Natural killer cell (primary cell): ENCODE measurements around the gene ATAD5. TPM values are rescaled to one million over a fixed set of nuclear protein-coding genes. Genes with fewer than 3 reads are reported as not detected.

Experiments
- ATAC-seq, 3 donors: fragments of 150-1000 bp in 2 of 3; fragments of 200-7000 bp in 1 of 3; cut with Tn5 transposase; 1 replicate in 1 of 3; 2 replicates in 2 of 3; pipeline ENCODE4 v1.10.0; 2021; ENCODE audit warnings: mild to moderate bottlenecking in 2 of 3, moderate library complexity in 2 of 3
- DNase-seq, 2 donors: peaks; one replicate each; pipeline versions ENCODE4 v3.0.0 to v3.0.0-alpha.2; 2013 to 2021; ENCODE audit warnings: mixed read lengths in 1 of 2
- H3K27ac ChIP-seq: one replicate; pipeline ENCODE4 v1.5.1; 2013; ENCODE audit warnings: mild to moderate bottlenecking, low read length
- H3K27me3 ChIP-seq: one replicate; pipeline ENCODE4 v1.6.1; 2013; ENCODE audit warnings: low read length; ENCODE audit not compliant: control insufficient read depth, insufficient read depth
- H3K36me3 ChIP-seq: one replicate; pipeline ENCODE4 v1.6.1; 2013; ENCODE audit warnings: low read length; ENCODE audit not compliant: control insufficient read depth, insufficient read depth
- H3K4me1 ChIP-seq: one replicate; pipeline ENCODE4 v1.6.1; 2013; ENCODE audit warnings: low read length; ENCODE audit not compliant: control insufficient read depth, insufficient read depth
- H3K4me3 ChIP-seq: one replicate; pipeline ENCODE4 v1.5.1; 2013; ENCODE audit warnings: low read length
- H3K9me3 ChIP-seq: one replicate; pipeline ENCODE4 v1.6.1; 2013; ENCODE audit warnings: low read length; ENCODE audit not compliant: control insufficient read depth, insufficient read depth
- H3K27ac Mint-ChIP-seq, 2 donors: one replicate each; pipeline ENCODE4 v1.8.0; 2022; ENCODE audit warnings: mild to moderate bottlenecking in 2 of 2, mixed read lengths in 2 of 2, moderate library complexity in 1 of 2
- H3K27me3 Mint-ChIP-seq, 2 donors: one replicate each; pipeline ENCODE4 v1.8.0; 2022; ENCODE audit warnings: low read depth in 2 of 2, mixed read lengths in 2 of 2
- H3K36me3 Mint-ChIP-seq: one replicate; pipeline ENCODE4 v1.8.0; 2022; ENCODE audit warnings: mixed read lengths
- H3K4me1 Mint-ChIP-seq, 2 donors: one replicate each; pipeline ENCODE4 v1.8.0; 2022; ENCODE audit warnings: mixed read lengths in 2 of 2
- H3K4me3 Mint-ChIP-seq: one replicate; pipeline ENCODE4 v1.8.0; 2022; ENCODE audit warnings: mild to moderate bottlenecking, moderate library complexity, mixed read lengths
- H3K9me3 Mint-ChIP-seq, 2 donors: one replicate each; pipeline ENCODE4 v1.8.0; 2022; ENCODE audit warnings: mixed read lengths in 2 of 2
- CTCF ChIP-seq: fragments of 200-600 bp; IDR thresholded peaks from one replicate; pipeline ENCODE4 v1.8.0; 2022; ENCODE audit warnings: antibody characterized with exemption
- WGBS: methylation state at CpG from one replicate; pipeline ENCODE4 v1.1.7; 2013; ENCODE audit warnings: missing lambda C conversion rate; ENCODE audit not compliant: insufficient coverage; 5-methylcytosine and 5-hydroxymethylcytosine counted together
- intact Hi-C: fragments of 100-400 bp; cut with micrococcal nuclease; formaldehyde crosslinking; loops from one replicate; pipeline ENCODE4 v1.14.2; 2022
- total RNA-seq, 4 donors: library from RNA; stranded (reverse); fragments of 120-200 nt in 1 of 4; gene quantifications; one replicate each; pipeline versions ENCODE4 v1.2.3 to v1.2.4, GENCODE V29; 2013 to 2022

The ATAD5 gene
- total RNA-seq, 3 donors from 2014 or later (not counting 1 experiment from before 2014, with no cell fraction given) = 5.5 to 6.6 (median 5.6) TPM

DNA sequence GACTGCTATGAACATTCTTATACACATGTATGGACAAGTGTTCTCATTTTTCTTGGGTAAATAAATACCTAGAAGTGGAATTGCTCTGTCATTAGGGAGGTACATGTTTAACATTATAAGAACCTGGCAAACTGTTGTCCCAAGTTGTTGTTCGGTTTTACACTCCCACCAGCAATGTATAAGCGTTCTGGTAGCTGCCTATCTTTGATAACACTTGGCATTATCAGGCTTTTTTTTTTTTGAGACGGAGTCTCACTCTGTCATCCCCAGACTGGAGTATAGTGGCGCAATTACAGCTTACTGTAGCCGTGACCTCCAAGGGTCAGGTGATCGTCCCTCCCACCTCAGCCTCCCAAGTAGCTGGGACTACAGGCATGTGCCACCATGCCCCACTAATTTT, 16.3 kb downstream of the ATAD5 start:
- Mint-ChIP-seq H3K9me3 (no peaks in the 10 kb centered on the region), H3K27me3 (no peaks in the 10 kb centered on the region), H3K36me3 (no peaks in the 10 kb centered on the region), H3K4me1 (no peaks in the 10 kb centered on the region), H3K27ac (no peak overlapping the region), H3K4me3 (no peak overlapping the region)
- no peak for TF ChIP-seq CTCF
- no peaks in the 10 kb centered on the region for H3K4me1 ChIP-seq
- ATAC-seq = no peak
- no peaks in the 10 kb centered on the region for H3K27me3 ChIP-seq
- H3K4me3 ChIP-seq = no peak overlapping the region
- DNase-seq = no peak
- H3K9me3 ChIP-seq = no peaks in the 10 kb centered on the region
- H3K27ac ChIP-seq = no peak overlapping the region
- H3K36me3 ChIP-seq = no peaks in the 10 kb centered on the region
- intact Hi-C loops = no loop called here
- WGBS = 98% methylated on average over 6 of the region's 6 CpGs

- Histone ChIP-seq H3K27ac (no peak overlapping the region), H3K27me3 (no peaks in the 10 kb centered on the region), H3K4me3 (no peak overlapping the region), H3K9me3 (no peaks in the 10 kb centered on the region), H3K36me3 (no peaks in the 10 kb centered on the region), H3K4me1 (no peaks in the 10 kb centered on the region)
- no peak for DNase-seq
- H3K27ac Mint-ChIP-seq = no peak overlapping the region
- H3K4me3 Mint-ChIP-seq = no peak overlapping the region
- ATAC-seq = no peak
- no peaks in the 10 kb centered on the region for H3K9me3 Mint-ChIP-seq
- 100% methylated on average over 3 of the region's 3 CpGs for WGBS
- no peak for TF ChIP-seq CTCF
- H3K36me3 Mint-ChIP-seq = no peaks in the 10 kb centered on the region
- intact Hi-C loops = no loop called here
- H3K4me1 Mint-ChIP-seq = no peaks in the 10 kb centered on the region
- H3K27me3 Mint-ChIP-seq = no peaks in the 10 kb centered on the region
Measured at GRCh38 chr17:30854146-30854545, 22.4 kb downstream of the ATAD5 start.

DNA sequence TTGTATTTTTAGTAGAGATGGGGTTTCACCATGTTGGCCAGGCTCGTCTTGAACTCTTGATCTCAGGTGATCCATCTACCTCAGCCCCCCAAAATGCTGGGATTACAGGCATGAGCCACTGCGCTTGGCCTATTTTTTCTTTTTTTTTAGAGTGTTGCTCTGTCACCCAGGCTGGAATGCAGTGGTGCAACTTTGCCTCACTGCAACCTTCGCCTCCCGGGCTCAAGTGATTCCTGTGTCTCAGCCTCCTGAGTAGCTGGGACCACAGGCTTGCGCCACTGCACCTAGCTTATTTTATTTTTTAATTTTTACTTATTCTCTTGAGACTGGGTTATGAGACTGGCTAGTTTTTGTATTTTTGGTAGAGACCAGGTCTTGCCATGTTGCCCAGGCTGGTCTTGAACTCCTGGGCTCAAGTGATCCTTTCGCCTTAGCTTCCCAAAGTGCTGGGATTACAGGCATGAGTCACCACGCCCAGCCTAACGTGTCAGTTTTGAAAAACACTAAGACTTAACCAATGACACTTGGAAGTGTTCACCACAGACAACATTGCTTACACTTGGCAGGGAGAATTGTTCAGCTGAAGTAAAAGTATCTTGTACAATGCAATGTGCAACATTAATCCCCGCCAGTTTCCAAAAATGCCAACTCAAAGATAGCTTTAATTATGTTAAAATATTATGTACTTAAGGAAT, 26.9 kb downstream of the ATAD5 start:
- Histone ChIP-seq H3K36me3 (no peaks in the 10 kb centered on the region), H3K27me3 (no peaks in the 10 kb centered on the region), H3K9me3 (no peaks in the 10 kb centered on the region), H3K27ac (no peak overlapping the region), H3K4me1 (no peaks in the 10 kb centered on the region), H3K4me3 (no peak overlapping the region)
- DNase-seq (no peak), ATAC-seq (no peak)
- Mint-ChIP-seq H3K4me1 (no peaks in the 10 kb centered on the region), H3K27me3 (no peaks in the 10 kb centered on the region), H3K9me3 (no peaks in the 10 kb centered on the region), H3K4me3 (no peak overlapping the region), H3K27ac (no peak overlapping the region), H3K36me3 (no peaks in the 10 kb centered on the region)
- intact Hi-C loops = no loop called here
- WGBS = 95% methylated on average over 7 of the region's 9 CpGs
- TF ChIP-seq CTCF = no peak

- H3K4me3 ChIP-seq = no peak overlapping the region
- H3K4me1 Mint-ChIP-seq = no peaks in the 10 kb centered on the region
- no peaks in the 10 kb centered on the region for H3K9me3 Mint-ChIP-seq
- no peak overlapping the region for H3K27ac Mint-ChIP-seq
- intact Hi-C loops = no loop called here
- no peaks in the 10 kb centered on the region for H3K27me3 Mint-ChIP-seq
- H3K36me3 ChIP-seq = peaks cover 9% of the 10 kb centered on the region
- ATAC-seq = no peak
- no peaks in the 10 kb centered on the region for H3K9me3 ChIP-seq
- no peak overlapping the region for H3K4me3 Mint-ChIP-seq
- no peaks in the 10 kb centered on the region for H3K27me3 ChIP-seq
- no peak overlapping the region for H3K27ac ChIP-seq
- TF ChIP-seq CTCF = no peak
- DNase-seq = no peak
- 92% methylated on average over 1 of the region's 1 CpG for WGBS
- H3K36me3 Mint-ChIP-seq = no peaks in the 10 kb centered on the region
- no peaks in the 10 kb centered on the region for H3K4me1 ChIP-seq
Measured at GRCh38 chr17:30864636-30865035, 32.9 kb downstream of the ATAD5 start.
